KOPT-K1 (cell line): ENCODE results near the gene ADGRL3.

Experiments
- H3K27ac ChIP-seq: fragments of 200-600 bp; sonication (generic); 2 replicates; pipeline ENCODE4 v1.5.1; 2016; ENCODE audit warnings: antibody characterized with exemption, mild to moderate bottlenecking, low read depth, low read length; ENCODE audit not compliant: poor library complexity, severe bottlenecking
- H3K36me3 ChIP-seq: fragments of 200-600 bp; sonication (generic); 2 replicates; pipeline ENCODE4 v1.5.1; 2017; ENCODE audit warnings: antibody characterized with exemption, mild to moderate bottlenecking, low read length, moderate library complexity; ENCODE audit not compliant: insufficient read depth
- H3K9me3 ChIP-seq: fragments of 200-600 bp; sonication (generic); 2 replicates; pipeline ENCODE4 v1.5.1; 2017; ENCODE audit warnings: antibody characterized with exemption, low read length, mild to moderate bottlenecking; ENCODE audit not compliant: insufficient read depth, poor library complexity, severe bottlenecking

Gene ADGRL3

DNA sequence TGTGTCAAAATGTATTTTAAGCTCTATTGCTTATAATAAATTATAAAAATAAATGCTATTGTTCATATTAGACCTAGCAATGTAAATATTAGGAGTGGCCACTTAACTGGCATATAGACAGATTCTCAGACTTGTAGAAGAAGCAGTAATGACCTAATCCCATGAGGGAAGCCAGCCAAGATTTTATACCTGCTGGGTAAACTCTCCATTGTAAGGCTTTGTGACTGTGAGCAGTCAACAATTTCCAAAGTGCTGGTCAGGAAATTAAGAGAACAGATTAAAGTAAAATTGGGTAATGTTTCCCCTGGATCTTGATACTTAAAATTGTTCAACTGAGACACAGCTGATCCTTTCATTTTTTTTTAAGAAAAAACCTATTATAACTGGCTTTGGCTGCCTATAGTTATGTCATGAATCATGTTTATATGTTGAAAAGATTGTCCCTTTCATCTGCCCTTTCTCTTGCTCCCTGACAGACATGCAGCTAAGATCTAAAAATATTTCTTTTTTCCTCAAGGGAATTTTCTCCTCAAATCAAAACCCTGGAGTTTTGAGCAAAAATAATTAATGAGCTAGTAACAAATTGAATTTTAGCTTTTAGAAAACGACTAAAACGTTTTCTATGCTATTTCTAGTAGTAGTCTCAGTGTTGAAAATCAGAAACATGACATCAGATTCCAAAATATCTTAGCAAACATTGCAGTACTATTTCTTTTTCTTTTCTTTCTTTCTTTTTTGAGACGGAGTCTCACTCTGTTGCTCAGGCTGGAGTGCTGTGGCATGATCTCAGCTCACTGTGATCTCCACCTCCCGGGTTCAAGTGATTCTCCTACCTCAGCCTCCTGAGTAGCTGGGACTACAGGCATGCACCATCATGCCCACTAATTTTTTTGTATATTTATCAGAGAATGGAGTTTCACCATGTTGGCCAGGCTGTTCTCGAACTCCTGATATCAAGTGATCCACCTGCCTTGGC lies 77.9 kb downstream of the ADGRL3 start:
- Histone ChIP-seq H3K27ac (no peak overlapping the region), H3K36me3 (no peaks in the 10 kb centered on the region), H3K9me3 (no peaks in the 10 kb centered on the region)

DNA sequence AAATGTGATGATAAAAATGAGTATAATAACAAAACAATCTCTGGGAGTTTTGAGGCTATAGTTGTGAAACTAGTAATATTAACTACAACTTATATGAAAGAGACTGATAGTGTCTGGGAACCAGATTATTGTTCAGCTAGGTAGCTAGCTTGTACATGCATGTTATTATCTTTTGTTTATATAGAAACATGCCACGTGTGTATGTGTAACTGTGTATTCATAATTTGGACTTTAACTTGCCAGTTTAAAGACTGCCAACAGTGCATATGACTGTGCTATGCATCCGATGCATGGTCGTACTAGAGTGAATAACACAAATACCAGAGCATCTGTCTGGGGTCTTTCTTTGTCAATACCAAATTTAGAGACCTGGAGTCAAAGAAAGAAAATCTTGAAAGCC lies 92.2 kb downstream of the ADGRL3 start:
- H3K27ac ChIP-seq = no peak overlapping the region
- H3K36me3 ChIP-seq = no peaks in the 10 kb centered on the region
- H3K9me3 ChIP-seq = no peaks in the 10 kb centered on the region

- Histone ChIP-seq H3K27ac (no peak overlapping the region), H3K36me3 (no peaks in the 10 kb centered on the region), H3K9me3 (no peaks in the 10 kb centered on the region)
Observed at GRCh38 chr4:61293707-61294400, 93.7 kb downstream of the ADGRL3 start.

GRCh38 chr4:61294936-61295335 lies 94.8 kb downstream of the ADGRL3 start:
- no peaks in the 10 kb centered on the region for H3K36me3 ChIP-seq
- no peaks in the 10 kb centered on the region for H3K9me3 ChIP-seq
- no peak overlapping the region for H3K27ac ChIP-seq

GRCh38 chr4:61296144-61296543 lies 96.0 kb downstream of the ADGRL3 start:
- no peak overlapping the region for H3K27ac ChIP-seq

DNA sequence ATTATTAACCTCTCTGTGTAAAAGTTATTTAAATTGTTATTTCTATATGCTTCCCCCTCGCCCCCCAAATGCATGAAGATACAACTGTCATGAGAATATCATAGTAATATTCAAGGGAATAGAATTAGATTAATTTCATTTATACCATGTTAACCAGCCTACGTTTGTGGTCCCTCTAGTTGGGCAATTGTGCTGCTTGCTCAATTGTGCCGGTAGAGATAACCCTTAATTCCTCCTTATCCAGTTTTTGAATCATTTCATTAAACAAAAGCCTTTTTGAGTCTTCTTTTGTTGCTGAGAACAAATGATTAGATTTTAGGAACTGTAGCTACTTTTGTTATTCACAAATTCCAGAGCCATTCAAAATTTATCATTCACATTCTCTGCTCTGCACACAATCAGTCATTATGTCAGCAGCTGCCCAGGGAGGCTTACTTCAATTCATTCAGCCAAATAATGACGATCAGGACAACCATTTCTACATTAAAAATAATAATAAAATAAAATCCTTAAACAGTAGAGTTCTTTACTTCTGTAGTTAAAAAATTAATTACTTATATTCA lies 98.1 kb downstream of the ADGRL3 start:
- Histone ChIP-seq H3K36me3 (no peaks in the 10 kb centered on the region), H3K9me3 (no peaks in the 10 kb centered on the region), H3K27ac (no peak overlapping the region)

More at GRCh38 chr4:61296144-61296543, 96.0 kb downstream of the ADGRL3 start:
- Histone ChIP-seq H3K9me3 (no peaks in the 10 kb centered on the region), H3K36me3 (no peaks in the 10 kb centered on the region)

DNA sequence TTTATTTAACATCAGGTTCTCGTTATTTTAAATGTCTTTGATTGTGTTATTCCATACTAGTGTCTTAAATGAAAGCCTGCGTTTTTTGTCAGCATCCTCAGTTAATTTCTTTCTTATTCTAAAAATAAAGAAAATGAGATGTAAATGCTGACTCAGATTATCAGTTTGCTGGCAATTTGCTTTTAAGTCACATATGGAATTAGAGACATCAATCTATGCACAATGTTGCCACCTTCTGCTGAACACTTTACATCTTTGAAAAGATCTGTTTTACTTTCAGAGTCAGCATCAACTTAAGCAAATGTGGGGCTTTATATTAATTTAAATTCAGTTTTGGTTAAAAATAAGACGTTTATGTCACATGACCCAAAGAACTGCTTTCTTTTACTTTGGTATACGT lies 99.2 kb downstream of the ADGRL3 start:
- H3K9me3 ChIP-seq = no peaks in the 10 kb centered on the region
- no peak overlapping the region for H3K27ac ChIP-seq
- H3K36me3 ChIP-seq = no peaks in the 10 kb centered on the region

DNA sequence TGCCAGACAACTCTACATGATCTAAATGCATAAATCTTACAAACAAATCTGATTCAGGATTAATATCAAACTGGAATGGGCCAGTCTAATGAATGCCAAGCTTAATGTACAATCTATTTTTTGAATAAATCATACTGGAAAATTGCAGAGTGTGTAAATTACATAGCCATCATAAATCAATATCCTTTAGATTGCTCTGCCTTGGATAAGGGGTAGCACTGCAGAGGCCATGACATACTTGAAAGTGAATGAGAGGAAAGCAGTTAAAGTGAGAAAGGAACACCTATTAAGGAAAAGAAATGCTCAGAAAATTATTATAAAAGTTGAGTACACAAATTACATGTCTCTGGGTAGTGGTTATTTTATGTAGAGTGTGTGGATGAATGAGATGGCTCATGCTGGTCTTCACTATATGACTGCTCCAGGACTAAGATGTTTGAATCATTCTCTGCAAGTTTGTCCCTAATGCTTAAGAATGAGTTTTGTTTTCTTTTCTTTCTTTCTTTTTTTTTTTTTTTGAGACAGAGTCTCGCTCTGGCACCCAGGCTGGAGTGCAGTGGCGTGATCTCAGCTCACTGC lies 100.2 kb downstream of the ADGRL3 start:
- no peaks in the 10 kb centered on the region for H3K36me3 ChIP-seq
- H3K27ac ChIP-seq = no peak overlapping the region
- H3K9me3 ChIP-seq = no peaks in the 10 kb centered on the region

DNA sequence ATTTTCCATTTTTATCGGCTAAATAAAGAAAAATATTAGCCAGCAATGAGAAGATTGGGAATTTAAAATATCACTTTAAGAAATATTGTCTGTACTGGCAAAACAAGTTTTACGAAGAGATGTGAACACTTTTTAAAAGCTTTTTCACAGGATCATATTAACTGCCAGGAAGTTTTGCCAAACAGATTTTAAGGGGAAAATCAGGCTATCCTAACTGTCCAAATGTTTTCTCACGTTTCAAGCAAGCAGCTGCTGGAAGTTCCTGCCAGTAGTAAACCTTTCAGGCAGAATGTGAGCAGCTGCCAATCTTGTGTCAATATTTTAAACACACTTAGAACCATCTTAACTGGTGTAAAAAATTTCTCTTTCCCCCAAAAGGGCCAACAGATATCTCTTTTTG lies 101.1 kb downstream of the ADGRL3 start:
- Histone ChIP-seq H3K27ac (no peak overlapping the region), H3K9me3 (no peaks in the 10 kb centered on the region), H3K36me3 (no peaks in the 10 kb centered on the region)

DNA sequence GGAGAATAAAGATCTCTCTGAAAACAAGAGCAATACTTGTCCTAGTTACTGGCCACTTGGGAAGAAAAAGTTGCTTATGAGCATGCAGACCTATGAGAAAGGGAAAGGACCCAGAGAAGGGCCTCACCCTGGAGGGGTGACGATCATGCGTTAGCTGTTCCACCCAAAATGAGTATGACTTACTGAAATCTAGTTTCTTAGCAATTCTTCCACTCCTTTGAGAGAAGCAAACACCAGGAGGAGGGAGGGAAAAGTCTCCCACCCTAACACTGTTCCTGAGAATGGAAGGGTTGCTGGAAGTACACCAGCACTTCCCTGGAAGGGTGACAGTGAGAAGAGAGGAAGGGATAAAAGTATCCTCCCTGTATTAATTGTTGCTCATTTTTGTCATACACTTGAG lies 107.9 kb downstream of the ADGRL3 start:
- Histone ChIP-seq H3K27ac (no peak overlapping the region), H3K36me3 (no peaks in the 10 kb centered on the region), H3K9me3 (no peaks in the 10 kb centered on the region)

DNA sequence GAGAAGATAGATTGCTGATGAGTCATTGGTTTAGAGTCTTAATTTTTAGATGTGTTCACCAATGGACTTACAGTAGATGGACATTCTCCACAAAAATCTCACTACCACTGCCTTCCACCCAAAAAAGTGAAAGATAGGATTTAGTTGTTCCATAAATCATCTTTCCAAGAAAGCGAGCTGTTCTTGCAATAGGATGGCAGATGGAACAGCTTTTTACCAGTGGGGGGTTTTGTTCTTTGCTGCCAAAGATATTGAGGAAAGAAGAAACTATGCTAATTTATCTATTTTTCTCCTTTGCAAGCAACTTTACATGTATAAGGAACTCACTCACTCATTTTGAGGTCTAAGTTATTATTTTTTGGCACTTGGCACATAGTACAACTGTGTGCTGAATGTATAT lies 109.5 kb downstream of the ADGRL3 start:
- Histone ChIP-seq H3K36me3 (no peaks in the 10 kb centered on the region), H3K9me3 (no peaks in the 10 kb centered on the region)

GRCh38 chr4:61312526-61312925 lies 112.4 kb downstream of the ADGRL3 start:
- no peaks in the 10 kb centered on the region for H3K36me3 ChIP-seq
- no peak overlapping the region for H3K27ac ChIP-seq
- H3K9me3 ChIP-seq = no peaks in the 10 kb centered on the region

More for the DNA sequence above, 109.5 kb downstream of the ADGRL3 start:
- H3K27ac ChIP-seq = no peak overlapping the region

DNA sequence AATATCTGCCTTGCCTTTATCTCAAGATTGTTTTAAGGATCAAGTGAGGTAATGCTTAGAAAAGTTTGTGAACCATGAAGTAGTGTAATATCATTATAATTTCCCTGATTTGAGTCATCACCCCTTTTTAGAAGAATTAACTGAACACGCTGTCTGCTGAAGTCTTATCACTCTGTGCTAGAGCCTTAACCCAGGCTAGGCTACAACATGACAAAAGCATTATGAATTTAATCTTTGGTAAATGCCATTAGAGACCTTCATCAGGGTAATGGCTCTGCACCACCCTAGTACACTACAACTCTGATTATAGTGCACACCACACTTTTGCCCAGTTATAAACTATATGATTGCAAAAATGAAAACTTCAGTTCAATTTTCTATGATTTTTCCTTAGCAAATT lies 118.3 kb downstream of the ADGRL3 start:
- H3K27ac ChIP-seq = no peak overlapping the region
- no peaks in the 10 kb centered on the region for H3K9me3 ChIP-seq
- no peaks in the 10 kb centered on the region for H3K36me3 ChIP-seq

DNA sequence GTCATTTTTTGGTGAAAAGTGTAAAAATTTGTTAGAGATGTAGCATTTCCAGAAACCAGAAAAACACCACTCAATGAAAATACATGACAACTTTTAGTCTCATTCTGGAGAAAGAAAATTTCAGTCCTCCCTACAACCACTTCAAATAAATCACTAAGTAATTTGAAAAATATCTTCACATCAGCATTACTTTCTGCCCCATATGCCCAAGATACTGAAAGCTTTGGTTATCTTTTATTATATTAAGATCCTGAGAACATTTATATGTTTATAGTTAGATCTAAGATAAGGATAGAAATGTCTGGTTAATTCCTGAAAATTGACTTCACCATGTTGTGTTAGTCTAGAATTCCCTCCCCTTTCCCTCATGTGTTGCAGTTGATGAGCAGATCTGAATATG lies 119.0 kb downstream of the ADGRL3 start:
- Histone ChIP-seq H3K27ac (no peak overlapping the region), H3K9me3 (no peaks in the 10 kb centered on the region), H3K36me3 (no peaks in the 10 kb centered on the region)

GRCh38 chr4:61320154-61320553 lies 120.0 kb downstream of the ADGRL3 start:
- Histone ChIP-seq H3K27ac (no peak overlapping the region), H3K36me3 (no peaks in the 10 kb centered on the region), H3K9me3 (no peaks in the 10 kb centered on the region)
